Fibroblast of mammary gland (primary cell): Measurements from ENCODE around the gene WIPF3.

ENCODE experiments used
- DNase-seq: peaks from one replicate; pipeline ENCODE4 v3.0.0-alpha.2; 2010; ENCODE audit warnings: low read depth
- H3K4me3 ChIP-seq: 2 replicates; pipeline ENCODE4 v1.5.1; 2011; ENCODE audit warnings: low read depth, mild to moderate bottlenecking, low read length, moderate library complexity; ENCODE audit not compliant: control insufficient read depth
- TF ChIP-seq, protein P1 (sequence below): conservative IDR thresholded peaks from 2 replicates; pipeline ENCODE4 v1.5.1; 2011; ENCODE audit warnings: low read depth, low read length, inconsistent platforms; ENCODE audit not compliant: control insufficient read depth, insufficient read depth

WIPF3 gene

GRCh38 chr7:29843726-29844125, 37.4 kb downstream of the WIPF3 start:
- TF ChIP-seq, protein P1, sequence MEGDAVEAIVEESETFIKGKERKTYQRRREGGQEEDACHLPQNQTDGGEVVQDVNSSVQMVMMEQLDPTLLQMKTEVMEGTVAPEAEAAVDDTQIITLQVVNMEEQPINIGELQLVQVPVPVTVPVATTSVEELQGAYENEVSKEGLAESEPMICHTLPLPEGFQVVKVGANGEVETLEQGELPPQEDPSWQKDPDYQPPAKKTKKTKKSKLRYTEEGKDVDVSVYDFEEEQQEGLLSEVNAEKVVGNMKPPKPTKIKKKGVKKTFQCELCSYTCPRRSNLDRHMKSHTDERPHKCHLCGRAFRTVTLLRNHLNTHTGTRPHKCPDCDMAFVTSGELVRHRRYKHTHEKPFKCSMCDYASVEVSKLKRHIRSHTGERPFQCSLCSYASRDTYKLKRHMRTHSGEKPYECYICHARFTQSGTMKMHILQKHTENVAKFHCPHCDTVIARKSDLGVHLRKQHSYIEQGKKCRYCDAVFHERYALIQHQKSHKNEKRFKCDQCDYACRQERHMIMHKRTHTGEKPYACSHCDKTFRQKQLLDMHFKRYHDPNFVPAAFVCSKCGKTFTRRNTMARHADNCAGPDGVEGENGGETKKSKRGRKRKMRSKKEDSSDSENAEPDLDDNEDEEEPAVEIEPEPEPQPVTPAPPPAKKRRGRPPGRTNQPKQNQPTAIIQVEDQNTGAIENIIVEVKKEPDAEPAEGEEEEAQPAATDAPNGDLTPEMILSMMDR, result no peak
- no peak overlapping the region for H3K4me3 ChIP-seq
- DNase-seq, result no peak

GRCh38 chr7:29844559-29844958, 38.3 kb downstream of the WIPF3 start:
- TF ChIP-seq, protein P1, result no peak
- no peak for DNase-seq
- H3K4me3 ChIP-seq, result no peak overlapping the region

DNA sequence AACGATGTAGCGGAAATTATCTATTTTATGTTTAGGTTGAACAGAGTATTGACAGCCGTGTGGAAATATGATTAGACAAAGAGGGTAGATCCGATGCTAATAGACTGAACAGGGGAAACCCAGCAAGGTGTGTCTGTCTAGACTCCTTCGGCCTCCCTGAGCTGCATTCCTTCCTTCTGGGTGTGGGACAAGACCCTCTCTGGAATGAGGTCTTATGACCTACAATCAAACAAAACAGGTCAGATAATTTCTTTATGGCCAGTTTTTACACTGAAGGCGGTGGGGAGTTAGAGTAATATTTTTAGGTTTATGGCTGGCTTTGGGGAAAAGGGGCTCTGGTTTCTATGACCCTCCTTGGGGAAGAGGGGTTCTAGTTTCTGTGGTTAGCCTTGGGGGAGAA, 41.2 kb downstream of the WIPF3 start:
- TF ChIP-seq, protein P1, result no peak
- H3K4me3 ChIP-seq, result no peak overlapping the region

DNA sequence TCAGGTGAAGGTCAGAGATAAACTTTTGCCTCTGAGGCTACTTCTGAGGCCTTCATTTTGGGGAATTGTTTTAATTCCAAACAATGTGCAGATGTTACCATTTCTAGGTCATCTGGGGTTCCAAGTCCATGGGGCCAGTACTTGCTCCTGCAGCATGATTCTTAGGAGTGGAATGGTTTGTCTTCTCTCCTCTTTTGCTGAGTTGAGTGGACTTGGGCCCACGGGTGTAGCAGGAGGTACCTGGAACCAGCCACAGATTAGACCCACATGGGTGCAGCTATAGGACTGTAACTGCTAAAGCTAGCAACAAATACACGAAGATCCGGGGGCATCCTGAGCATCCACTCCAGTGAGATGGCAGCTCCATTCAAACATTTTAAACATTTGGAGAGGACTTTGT, 41.6 kb downstream of the WIPF3 start:
- TF ChIP-seq, protein P1, result no peak
- no peak overlapping the region for H3K4me3 ChIP-seq
- no peak for DNase-seq

More for the DNA sequence above, 41.2 kb downstream of the WIPF3 start:
- DNase-seq, result no peak

DNA sequence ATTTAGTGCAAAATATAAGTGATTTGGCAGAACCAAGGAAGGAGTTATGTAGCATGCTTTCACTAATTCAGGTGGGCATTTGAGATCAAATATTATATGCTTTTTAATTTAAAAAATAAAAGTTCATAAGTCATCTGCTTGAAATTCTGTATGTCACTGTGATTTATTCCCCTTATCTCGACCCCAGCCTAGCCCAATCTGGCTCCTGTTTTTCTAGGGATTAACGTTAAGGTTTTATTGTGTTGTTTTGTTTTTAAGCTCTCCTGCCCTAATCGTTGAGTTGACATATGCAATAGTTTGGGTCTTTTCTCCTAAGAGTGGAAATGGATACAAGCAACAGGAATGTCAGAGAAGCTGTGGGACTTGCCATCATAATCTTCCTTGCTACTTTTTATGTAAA, 42.6 kb downstream of the WIPF3 start:
- DNase-seq, result no peak
- TF ChIP-seq, protein P1, result no peak
- no peak overlapping the region for H3K4me3 ChIP-seq

- no peak overlapping the region for H3K4me3 ChIP-seq
- DNase-seq, result no peak
- TF ChIP-seq, protein P1, result no peak
Measured at GRCh38 chr7:29851487-29851886, 45.2 kb downstream of the WIPF3 start.

DNA sequence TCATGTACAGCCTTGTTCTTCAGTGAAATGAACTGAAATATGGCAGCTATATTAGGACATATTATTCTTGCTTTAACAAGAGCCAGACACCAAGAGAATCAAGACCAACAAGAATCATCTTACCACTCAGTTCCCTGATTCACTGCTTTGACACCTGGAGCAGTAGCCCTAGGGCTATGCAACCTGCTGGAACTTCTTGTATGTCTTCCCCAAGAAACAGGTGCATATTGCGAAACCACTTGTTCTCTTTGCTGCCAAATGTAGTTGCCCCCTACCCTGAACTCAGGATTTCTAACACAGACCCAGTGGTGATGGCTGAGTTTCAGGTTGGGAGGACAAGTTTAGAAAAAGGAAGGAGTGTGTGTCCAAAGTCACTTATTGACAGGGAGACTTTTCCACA, 46.1 kb downstream of the WIPF3 start:
- no peak for DNase-seq
- TF ChIP-seq, protein P1, result no peak
- no peak overlapping the region for H3K4me3 ChIP-seq
